Measurements from ENCODE around the gene ZXDB. TPM values are rescaled to one million over a fixed set of nuclear protein-coding genes. Genes with fewer than 3 reads are reported as not detected.

ZXDB gene
- total and polyA plus RNA-seq, 2 of the 4 experiments (the other 2 are of a cell fraction), result 2.6 to 5.2 TPM

- Histone ChIP-seq H3K56ac (ENCODE audit: extremely low read depth, insufficient read depth, low read length) (no peak overlapping the region), H2AK5ac (ENCODE audit: low read depth, low read length) (no peak overlapping the region), H4K5ac (ENCODE audit: low read depth, low read length) (no peak overlapping the region), H3K36me3 (ENCODE audit: control insufficient read depth, insufficient read depth, low read length) (no peaks in the 10 kb centered on the region), H3K4me2 (ENCODE audit: low read depth, low read length) (no peak overlapping the region), H3K9ac (ENCODE audit: low read depth, low read length) (no peak overlapping the region), H2BK20ac (ENCODE audit: low read depth, low read length) (no peak overlapping the region), H2AFZ (replicated peaks; ENCODE audit: low read length, poor library complexity) (no peak overlapping the region), H3K9me1 (ENCODE audit: insufficient read depth, low read length) (no peaks in the 10 kb centered on the region), H3K18ac (ENCODE audit: low read depth, low read length) (no peak overlapping the region), H4K20me1 (ENCODE audit: insufficient read depth, low read length) (no peaks in the 10 kb centered on the region), H2BK15ac (ENCODE audit: low read depth, low read length) (no peak overlapping the region), H4K91ac (ENCODE audit: insufficient read depth, low read depth, low read length) (no peak overlapping the region), H3K4ac (ENCODE audit: low read depth, low read length) (no peak overlapping the region), H3K4me3 (ENCODE audit: insufficient read depth, low read depth, low read length) (no peak overlapping the region), H2AK9ac (replicated peaks; ENCODE audit: low read depth, low read length, poor library complexity) (no peak overlapping the region), H2BK5ac (ENCODE audit: low read depth, low read length, poor library complexity, severe bottlenecking) (no peak overlapping the region), H3K4me1 (ENCODE audit: control insufficient read depth, insufficient read depth, low read length) (peaks cover 2% of the 10 kb centered on the region; the same call in 1 of the 2 replicates), H3K27me3 (ENCODE audit: control insufficient read depth, insufficient read depth, low read length) (no peaks in the 10 kb centered on the region), H2BK120ac (ENCODE audit: low read depth, low read length) (no peak overlapping the region), H4K8ac (ENCODE audit: low read depth in 2 of 2, low read length in 2 of 2) (no peak overlapping the region), H3K27ac (ENCODE audit: insufficient read depth, low read length) (no peak overlapping the region), H3K14ac (replicated peaks; ENCODE audit: low read depth, low read length) (no peak overlapping the region), H3K23ac (ENCODE audit: low read depth, low read length) (no peak overlapping the region), H3K79me1 (ENCODE audit: low read depth in 1 of 2, low read length in 2 of 2) (no peaks in the 10 kb centered on the region; a peak in 1 of 4 replicates), H3K9me3 (ENCODE audit: control insufficient read depth, insufficient read depth, low read length) (no peaks in the 10 kb centered on the region)
- ChIA-PET POLR2A (ENCODE audit: unreplicated experiment) (no interaction called here), CTCF (no interaction called here)
- no peak for DNase-seq
- ATAC-seq (ENCODE audit: low read depth), result no peak
- in situ Hi-C loops (cut with MboI; ENCODE audit: low sequenced_read_pairs), result loop anchor here (10.0 kb wide), 1 partner anchor 328 kb away; the partner anchor contains the start of gene ZXDA
- WGBS, 2 experiments (ENCODE audit: extremely low coverage in 2 of 2, insufficient read length in 1 of 2), result no CpG with 5 or more reads among the region's 4 CpGs
- TF ChIP-seq SMC3 (IDR thresholded peaks at IDR 0.05; ENCODE audit: low read depth, low read length) (no peak), RFX5 (IDR thresholded peaks at IDR 0.05; ENCODE audit: low read depth, low read length) (no peak), MAZ (IDR thresholded peaks at IDR 0.05; ENCODE audit: borderline replicate concordance, low read depth, low read length) (no peak), RCOR1 (IDR thresholded peaks at IDR 0.05; ENCODE audit: insufficient replicate concordance, low read length) (no peak), CTCF (conservative IDR thresholded peaks at IDR 0.05; ENCODE audit: low read depth, low read length) (no peak), MXI1 (IDR thresholded peaks at IDR 0.05; ENCODE audit: borderline replicate concordance, low read depth, low read length) (no peak), CHD1 (IDR thresholded peaks at IDR 0.05; ENCODE audit: low read depth, low read length) (no peak)
- BruUV-seq (replicated peaks), result no TSS peak
- intact Hi-C loops (cut with micrococcal nuclease), result no loop called here
- dilution Hi-C loops (cut with HindIII; ENCODE audit: low sequenced_read_pairs, unreplicated experiment), result no loop called here
Measured at GRCh38 chrX:57586360-57586759, 5.5 kb upstream of the ZXDB start.
